ENCODE data around the gene BEX2. TPM values are rescaled to one million over a fixed set of nuclear protein-coding genes. Genes with fewer than 3 reads are reported as not detected.

The BEX2 gene
- 1 to 10 TPM; 2.1 to 5.3 TPM for total RNA-seq

DNA sequence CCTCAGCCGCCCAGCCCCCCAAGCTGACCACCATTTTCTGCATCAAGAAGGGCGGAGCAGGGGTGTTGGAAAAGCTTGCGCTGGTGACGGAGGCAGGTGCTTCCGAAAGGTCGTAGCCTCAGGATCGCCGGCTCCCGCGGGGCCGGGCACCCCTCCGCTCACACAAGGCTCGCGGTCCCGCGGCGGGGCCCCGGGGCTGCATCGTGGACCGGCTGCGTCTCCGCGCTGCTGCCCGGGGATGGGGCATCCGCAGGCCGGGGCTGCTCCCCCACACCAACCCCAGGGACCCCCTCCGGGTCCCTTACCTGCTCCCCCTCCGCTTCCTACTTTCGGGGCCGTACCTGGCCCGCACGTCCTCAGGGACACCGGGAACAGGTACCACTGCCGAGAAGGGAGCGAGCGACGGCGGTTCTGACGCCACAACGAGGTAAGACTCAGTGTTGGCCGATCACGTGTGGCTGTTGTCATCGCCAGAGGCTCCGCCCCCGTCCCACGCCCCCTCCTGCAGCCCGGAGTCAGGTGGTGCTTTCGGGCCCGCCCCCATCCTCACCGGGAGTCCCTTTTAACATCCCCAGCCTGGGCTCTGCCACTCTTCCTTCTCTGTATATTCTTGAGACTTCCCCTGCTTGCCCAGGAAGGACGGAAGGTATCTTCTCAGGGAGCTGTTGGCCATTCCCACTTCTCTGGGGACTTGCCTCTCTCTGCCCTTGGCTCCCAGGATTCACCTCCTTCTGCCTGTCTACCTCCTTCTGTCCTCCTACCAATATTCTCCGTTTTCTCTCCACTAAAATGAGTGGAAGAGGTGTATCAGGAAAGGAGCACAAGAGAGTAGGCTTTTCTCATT, at the start of gene BEX2:
Gene BEX2, minus strand, starts transcription at position 436 of the 844 bp plus-strand sequence. CDS start 1,014 bp downstream, outside the sequence.

DNA sequence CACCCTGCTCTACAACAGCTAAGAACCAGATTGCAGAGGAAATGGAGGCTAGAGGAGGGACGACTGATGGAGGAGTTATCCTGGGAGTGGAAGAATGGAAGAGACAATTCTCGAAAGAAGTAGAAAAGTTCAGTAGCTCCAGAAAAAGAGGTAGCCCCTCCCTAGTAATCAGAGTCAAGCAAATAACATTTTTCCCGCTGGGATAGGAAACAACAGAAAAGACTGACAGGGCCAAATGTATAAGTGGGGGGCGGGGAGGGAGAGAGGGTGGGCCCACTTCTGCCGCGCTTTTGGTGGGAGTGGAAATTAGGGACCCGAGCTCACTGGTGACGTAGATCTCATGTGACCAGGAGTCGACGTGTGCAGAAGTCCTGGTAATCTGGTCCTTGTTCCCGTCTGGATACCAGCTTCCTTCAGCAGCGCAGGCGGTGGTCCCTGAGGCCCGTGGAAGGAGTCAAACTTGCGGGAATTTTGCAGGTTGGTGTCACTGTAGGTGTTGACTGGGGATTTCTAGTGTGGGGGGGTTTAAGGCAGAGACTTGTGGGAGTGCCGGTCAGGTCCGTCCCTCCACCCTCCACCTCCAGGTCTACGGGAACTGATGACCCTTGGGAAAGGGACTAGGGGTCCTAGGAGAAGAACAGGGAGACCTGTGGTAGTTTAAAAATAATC, 45.5 kb upstream of the BEX2 start, which contains the start of gene TCEAL9:
Gene TCEAL9, plus strand, starts transcription at position 377 of the 669 bp plus-strand sequence. CDS start 1,179 bp downstream, outside the sequence.

DNA sequence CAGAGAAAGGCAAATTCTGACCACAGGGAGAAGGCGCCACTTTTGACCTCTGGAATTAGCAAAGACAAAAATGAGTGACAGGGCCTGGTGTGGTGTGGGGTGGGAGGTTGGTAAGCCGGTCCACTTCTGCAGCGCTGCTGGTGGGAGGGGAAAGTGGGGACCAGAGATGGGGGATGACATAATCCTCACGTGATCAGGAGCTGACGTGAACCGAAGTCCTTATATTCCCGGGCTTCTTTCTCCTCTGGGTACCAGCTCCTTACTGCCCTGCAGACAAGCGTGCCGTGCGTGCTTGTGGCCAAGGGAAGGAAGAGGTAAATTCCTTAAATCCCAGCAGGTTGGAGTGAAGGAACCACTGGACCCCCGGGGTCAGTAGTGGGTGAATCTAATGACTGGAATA, 19.2 kb upstream of the BEX2 start, which contains the start of gene TCEAL7:
Gene TCEAL7, plus strand, starts transcription at position 249 of the 400 bp plus-strand sequence. CDS start 1,165 bp downstream, outside the sequence.

DNA sequence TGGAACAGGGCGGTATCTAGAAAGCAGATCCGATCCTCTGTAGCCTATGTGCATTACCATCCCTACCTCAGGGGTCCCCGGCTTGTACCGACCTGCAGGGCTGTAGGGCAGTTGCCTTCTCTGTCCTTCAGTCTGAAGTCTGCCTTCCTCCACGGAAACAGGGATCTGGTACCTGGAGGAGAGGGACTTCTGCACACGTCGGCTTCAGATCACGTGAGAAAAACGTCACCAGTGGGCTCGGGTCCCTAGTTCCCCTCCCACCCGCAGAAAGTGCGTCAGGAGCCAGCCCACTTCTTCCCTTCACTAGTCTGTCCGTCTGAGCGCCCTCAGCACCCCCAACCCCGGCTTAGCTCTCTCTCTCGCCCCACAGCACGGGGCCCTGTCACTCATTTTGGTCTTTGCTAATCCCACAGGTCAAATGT, 34.2 kb downstream of the BEX2 start, which contains the start of gene TCEAL5:
Gene TCEAL5, minus strand, starts transcription at position 170 of the 422 bp plus-strand sequence. CDS start 2,187 bp downstream, outside the sequence.

Small RNA genes within 50 kb of the gene (small RNA-seq; reads per million reads assigned to genes)
- 0 reads per million in 2 donors for gene Z92846.1

Other genes with a start within 250 kb of the BEX2 start
- 10 to 100 TPM in 1 of 2 donors, 1 to 10 TPM in 1; 7.6 to 12.0 TPM for gene BEX1, start 246.8 kb downstream of the BEX2 start, total RNA-seq
- under 1 TPM in 1 of 2 donors, not detected in 1; under 0.01 TPM for gene NXF3, start 217.8 kb downstream of the BEX2 start, total RNA-seq
- 10 to 100 TPM; 18.2 to 28.3 TPM for gene BEX4, start 95.9 kb downstream of the BEX2 start, total RNA-seq
- 100 to 1,000 TPM in 1 of 2 donors, 10 to 100 TPM in 1; 93.6 to 121 TPM for gene TCEAL8, start 55.8 kb downstream of the BEX2 start, total RNA-seq
- not detected for gene TCEAL5, start 34.2 kb downstream of the BEX2 start, total RNA-seq
- 10 to 100 TPM; 11.7 to 16.3 TPM for gene TCEAL7, start 19.2 kb upstream of the BEX2 start, total RNA-seq
- gene TCEAL9, start 45.5 kb upstream of the BEX2 start, total RNA-seq, result 10 to 100 TPM; 43.0 to 55.9 TPM
- gene BEX3, start 65.5 kb upstream of the BEX2 start, total RNA-seq, result 100 to 1,000 TPM; 147 to 185 TPM
- under 1 TPM; under 0.01 TPM for gene RAB40A, start 208.5 kb upstream of the BEX2 start, total RNA-seq

All from melanocyte of skin (primary cell).